Measurements from ENCODE around the gene DCLK3. TPM values are rescaled to one million over a fixed set of nuclear protein-coding genes. Genes with fewer than 3 reads are reported as not detected.

Gene DCLK3
- total RNA-seq, 2 donors from 2014 or later = 0.06 TPM; not detected in 1

DNA sequence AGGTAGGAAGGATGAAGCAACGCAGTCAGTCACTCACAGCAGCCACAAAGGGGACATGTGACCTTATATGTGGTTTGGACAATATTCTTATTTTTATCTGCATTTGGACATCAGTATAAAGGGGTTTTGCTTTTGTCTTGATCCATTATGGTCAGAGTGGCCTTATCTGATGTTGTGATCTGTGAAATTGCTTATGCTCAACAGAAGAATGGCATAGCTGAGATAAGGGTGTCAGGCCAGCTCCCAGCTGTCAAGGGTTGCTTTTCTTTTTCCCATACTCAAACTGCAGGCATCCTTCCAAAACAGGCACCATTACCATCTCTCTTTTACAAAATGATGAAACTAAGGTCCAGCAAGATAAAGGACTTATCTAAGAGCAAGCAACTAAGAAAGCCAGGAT is 28.1 kb downstream of the DCLK3 start:
- no peak for DNase-seq (ENCODE audit: low spot score in 2 of 2)
- H3K9me3 Mint-ChIP-seq = no peaks in the 10 kb centered on the region
- ATAC-seq = no peak
- no peak overlapping the region for H3K27ac Mint-ChIP-seq
- H3K36me3 Mint-ChIP-seq = no peaks in the 10 kb centered on the region

DNA sequence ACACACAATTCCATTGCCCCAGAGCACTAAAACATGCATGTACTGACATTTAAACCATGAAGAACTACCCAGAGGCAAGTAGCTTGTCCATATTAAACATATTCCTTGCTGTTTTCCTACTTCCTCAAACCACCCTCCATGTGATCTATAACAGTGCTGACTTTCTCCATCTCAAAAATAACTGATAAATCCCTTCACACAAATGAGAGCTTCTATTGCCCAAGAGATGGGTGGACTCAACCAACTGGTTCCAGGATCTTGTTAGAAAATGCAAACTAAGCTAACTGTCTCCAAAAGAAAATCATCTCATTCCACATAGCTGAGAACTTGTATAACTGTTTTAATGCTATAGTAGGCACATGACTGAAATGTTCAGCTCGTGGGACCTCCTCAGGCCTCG is 29.6 kb downstream of the DCLK3 start:
- no peak for ATAC-seq
- no peaks in the 10 kb centered on the region for H3K36me3 Mint-ChIP-seq
- H3K9me3 Mint-ChIP-seq = no peaks in the 10 kb centered on the region
- DNase-seq (ENCODE audit: low spot score in 2 of 2) = no peak
- H3K27ac Mint-ChIP-seq = no peak overlapping the region

DNA sequence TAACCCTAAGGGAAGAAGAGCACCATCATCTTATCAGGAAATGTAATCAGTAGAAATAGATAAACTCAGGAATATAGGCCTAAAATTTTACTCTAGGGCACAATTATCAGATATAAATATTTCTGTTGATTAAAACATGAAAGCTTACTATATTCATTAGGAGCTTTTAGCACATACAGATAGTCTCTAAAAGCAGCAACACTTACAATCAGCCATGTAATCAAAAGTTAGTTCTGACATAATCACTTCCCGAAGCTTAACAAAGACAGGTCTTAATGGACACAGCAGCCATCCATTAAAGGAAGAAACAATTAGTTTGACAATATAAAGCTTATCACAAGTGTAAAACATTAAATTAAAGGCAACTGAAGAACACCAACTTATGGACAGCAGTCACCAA is 30.6 kb downstream of the DCLK3 start:
- DNase-seq (ENCODE audit: low spot score in 2 of 2) (no peak), ATAC-seq (no peak)
- no peaks in the 10 kb centered on the region for H3K36me3 Mint-ChIP-seq
- H3K27ac Mint-ChIP-seq = no peak overlapping the region
- no peaks in the 10 kb centered on the region for H3K9me3 Mint-ChIP-seq

DNA sequence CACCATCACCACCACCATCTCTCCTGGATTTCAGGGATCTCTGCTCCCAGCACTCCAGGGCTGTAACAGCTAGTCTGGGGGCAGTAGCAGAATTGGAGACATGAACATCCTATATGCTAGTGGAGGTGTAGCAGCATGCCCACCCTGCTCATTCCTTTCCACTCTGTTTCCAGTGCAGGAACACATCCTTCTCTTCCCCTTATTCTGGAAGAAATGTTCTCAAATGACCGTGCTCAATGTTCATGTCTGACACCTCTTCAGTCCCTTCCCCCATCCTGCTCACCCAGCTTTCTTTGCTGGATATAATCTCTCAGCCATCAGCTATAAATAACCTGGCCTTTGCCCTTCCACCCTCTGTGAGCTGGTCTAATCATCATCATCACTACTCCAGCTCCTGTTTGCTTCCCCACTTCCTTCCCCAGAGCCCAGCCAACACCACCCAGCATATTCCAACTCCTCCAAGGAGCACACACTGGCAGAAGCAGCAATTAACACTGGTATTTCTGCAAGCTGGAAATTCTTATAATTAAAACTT is 31.1 kb downstream of the DCLK3 start:
- no peaks in the 10 kb centered on the region for H3K36me3 Mint-ChIP-seq
- ATAC-seq (no peak), DNase-seq (ENCODE audit: low spot score in 2 of 2) (no peak)
- no peak overlapping the region for H3K27ac Mint-ChIP-seq
- no peaks in the 10 kb centered on the region for H3K9me3 Mint-ChIP-seq

DNA sequence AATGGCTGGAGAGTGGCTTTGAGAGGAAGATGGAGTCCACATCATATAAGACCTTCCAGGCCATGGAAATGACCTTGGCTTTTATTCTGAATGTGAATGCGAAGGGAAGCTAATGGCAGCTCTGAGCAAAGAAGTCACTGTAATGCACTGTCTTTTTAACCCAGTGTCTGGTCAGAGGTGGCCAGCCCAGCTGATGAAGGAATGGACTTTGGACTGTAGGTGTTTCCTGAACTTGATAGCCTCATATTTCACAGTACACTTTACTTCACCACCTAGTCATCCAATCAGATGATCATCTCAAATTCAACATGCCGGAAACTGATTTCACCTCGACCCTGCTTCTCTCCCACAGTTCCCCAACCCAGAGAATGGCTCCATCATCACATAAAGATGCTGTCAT is 33.4 kb downstream of the DCLK3 start:
- no peak for ATAC-seq
- H3K9me3 Mint-ChIP-seq = no peaks in the 10 kb centered on the region
- no peak for DNase-seq (ENCODE audit: low spot score in 2 of 2)
- H3K27ac Mint-ChIP-seq = no peak overlapping the region
- no peaks in the 10 kb centered on the region for H3K36me3 Mint-ChIP-seq

DNA sequence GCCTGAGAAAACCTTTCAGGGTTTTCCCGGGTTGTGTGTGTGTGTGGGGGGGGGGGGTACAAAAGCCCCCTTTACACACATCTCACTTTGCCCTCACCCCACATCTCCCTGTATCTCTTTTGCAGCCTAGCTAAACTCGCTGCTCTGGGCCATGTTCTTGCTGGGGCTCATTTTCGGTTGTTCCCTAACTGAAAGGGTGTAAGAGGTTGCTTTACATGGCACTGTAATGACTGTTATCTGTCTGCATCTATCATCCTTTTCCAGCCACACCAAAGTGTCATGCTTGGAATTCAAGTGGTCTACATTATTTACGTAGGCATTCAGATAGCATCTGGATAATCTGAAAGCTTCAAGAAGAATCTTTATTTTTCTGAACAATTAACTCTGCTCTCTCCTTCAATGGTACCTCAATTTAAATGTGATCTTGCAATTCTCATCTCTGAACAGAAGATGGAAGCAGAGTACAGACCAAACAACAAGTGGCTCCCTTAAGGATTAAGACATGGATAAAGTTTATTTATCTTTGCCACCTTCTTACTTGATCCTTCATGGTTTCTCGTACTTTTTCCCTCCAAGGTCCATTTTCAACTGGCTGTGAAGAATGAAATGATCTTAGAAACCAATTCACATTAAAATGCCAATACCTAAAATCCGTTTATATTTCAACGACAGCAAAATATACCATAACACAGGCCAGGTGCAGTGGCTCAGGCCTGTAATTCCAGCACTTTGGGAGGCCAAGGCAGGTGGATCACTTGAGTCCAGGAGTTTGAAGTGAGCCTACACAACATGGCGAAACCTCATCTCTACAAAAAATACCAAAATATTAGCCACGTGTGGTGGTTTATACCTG is 34.9 kb downstream of the DCLK3 start:
- peak in 1 of 2 donors; percentile 51 for ATAC-seq
- H3K9me3 Mint-ChIP-seq = no peaks in the 10 kb centered on the region
- no peak for DNase-seq (ENCODE audit: low spot score in 2 of 2)
- no peaks in the 10 kb centered on the region for H3K36me3 Mint-ChIP-seq
- H3K27ac Mint-ChIP-seq = no peak overlapping the region

DNA sequence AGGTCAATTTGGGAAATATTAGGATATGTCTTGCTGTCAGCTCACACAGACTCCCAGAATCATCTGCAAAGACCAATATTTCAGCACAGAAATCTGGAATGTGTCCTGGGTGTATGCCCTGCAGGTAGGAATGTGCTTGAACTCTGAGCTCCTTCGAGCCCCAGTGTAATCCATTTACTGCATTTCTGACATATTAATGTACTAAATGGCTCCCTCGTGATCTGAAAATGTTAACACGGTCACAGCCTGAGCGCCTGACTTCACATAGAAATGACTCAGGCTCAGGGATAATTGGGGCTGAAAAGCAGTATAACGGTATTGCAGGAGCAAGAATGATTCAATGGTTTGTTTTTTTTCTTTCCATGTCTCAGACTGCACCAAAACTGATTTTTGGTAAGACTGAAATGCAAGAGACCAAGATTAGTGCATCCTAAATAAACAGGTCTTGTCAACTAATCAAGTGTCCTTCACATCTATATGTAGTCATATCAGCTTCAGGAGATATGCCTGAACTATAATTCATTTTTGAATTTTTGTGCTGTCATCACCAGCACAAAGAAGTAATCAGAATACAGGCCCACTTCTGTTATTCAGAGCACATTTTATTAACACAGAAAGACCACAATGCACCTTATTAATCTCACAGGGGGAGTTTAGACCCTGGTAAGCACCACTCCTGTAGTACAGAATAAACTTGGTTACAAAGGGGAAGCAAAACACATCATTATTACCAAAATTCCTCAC is 49.8 kb downstream of the DCLK3 start:
- H3K9me3 Mint-ChIP-seq = no peaks in the 10 kb centered on the region
- DNase-seq (ENCODE audit: low spot score in 2 of 2) = no peak
- no peak overlapping the region for H3K27ac Mint-ChIP-seq
- no peak for ATAC-seq
- no peaks in the 10 kb centered on the region for H3K36me3 Mint-ChIP-seq

DNA sequence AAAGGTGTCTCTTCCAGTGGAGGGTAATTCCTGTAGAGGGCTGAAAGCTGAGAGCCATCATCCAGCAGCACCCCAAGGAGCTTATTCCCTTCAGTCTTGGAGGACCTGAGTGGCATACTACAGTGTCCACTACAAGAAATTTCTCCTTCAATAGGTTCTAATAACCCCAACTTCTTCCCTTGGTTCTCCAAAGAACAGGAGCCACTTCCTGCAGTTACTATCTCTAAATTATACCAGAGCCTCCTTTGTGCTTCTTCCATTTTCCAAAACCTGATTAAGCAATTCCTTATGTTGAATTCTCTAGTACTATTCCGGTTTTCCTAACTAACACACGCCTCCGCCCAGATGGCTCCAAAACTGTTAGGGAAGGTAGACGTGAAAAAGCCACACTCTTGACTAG is 50.4 kb downstream of the DCLK3 start:
- Mint-ChIP-seq H3K9me3 (no peaks in the 10 kb centered on the region), H3K36me3 (no peaks in the 10 kb centered on the region), H3K27ac (no peak overlapping the region)
- DNase-seq (ENCODE audit: low spot score in 2 of 2) = no peak
- no peak for ATAC-seq

DNA sequence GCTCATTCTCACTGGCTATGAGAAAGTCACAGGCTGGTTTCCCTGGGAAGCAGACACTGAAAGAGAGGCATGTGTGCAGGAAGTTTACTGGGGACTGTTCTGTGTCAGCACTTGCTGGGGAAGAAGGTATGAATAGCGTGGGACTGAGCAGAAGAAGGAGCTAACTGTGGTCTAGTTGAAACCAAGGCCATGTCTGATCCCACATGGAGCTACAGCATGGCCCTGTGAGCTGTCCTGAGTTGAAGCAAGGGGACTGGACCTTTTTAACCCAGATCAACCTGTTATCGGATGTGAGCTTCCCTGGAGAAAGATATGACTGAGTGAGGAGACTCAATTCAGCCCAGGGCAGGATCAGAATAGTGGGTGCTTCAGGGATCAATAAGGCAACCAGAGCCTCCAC is 53.7 kb downstream of the DCLK3 start:
- H3K27ac Mint-ChIP-seq = no peak overlapping the region
- DNase-seq (ENCODE audit: low spot score in 2 of 2) (no peak), ATAC-seq (no peak)
- H3K9me3 Mint-ChIP-seq = no peaks in the 10 kb centered on the region
- no peaks in the 10 kb centered on the region for H3K36me3 Mint-ChIP-seq

DNA sequence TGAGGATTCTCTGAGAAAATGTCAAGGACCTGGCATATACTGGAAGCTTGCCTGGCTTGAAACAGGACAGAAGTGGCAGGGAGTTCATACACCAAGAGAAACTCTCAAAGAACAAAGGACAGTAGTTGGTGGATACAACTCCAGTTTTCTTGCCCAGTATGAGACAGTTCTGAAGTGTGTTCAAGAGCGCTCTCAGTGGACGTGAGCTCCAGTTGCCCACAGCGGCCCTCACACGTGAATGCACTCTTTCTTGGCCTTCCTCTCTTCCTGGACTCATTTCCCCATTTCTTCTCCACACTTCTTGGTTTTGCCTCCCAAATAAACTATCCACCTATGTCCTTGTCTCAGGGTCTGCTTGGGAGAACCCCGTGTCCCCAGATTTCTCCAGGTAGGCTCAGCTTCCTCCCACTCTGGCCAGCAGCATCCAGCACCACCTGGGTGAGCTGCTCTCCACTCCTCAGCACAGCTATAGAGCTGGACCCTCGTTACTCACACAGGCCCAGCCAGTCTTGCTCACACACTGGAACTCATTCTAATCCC is 54.5 kb downstream of the DCLK3 start:
- H3K36me3 Mint-ChIP-seq = no peaks in the 10 kb centered on the region
- DNase-seq (ENCODE audit: low spot score in 2 of 2) (no peak), ATAC-seq (no peak)
- H3K9me3 Mint-ChIP-seq = no peaks in the 10 kb centered on the region
- no peak overlapping the region for H3K27ac Mint-ChIP-seq

DNA sequence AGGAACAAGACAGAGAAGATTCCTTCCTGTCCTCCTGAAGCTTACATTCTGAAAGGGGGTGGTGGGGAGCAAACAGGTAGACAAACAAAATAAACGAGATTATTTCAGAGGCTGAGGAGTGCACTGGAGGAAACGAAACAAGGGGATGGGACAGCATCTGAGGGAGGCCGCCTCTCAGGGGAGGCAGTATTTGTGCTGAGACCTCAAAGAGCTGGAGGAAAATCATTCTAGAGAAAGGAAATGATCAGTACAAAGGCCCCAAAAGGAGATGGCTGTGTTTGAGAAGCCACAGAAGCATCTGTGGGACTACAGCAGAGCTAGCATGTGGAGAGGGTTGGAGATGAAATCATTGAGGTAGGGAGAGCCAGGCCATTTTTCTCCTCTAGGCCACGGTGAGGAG is 55.1 kb downstream of the DCLK3 start:
- Mint-ChIP-seq H3K27ac (no peak overlapping the region), H3K36me3 (no peaks in the 10 kb centered on the region), H3K9me3 (no peaks in the 10 kb centered on the region)
- DNase-seq (ENCODE audit: low spot score in 2 of 2) = no peak
- ATAC-seq = no peak

DNA sequence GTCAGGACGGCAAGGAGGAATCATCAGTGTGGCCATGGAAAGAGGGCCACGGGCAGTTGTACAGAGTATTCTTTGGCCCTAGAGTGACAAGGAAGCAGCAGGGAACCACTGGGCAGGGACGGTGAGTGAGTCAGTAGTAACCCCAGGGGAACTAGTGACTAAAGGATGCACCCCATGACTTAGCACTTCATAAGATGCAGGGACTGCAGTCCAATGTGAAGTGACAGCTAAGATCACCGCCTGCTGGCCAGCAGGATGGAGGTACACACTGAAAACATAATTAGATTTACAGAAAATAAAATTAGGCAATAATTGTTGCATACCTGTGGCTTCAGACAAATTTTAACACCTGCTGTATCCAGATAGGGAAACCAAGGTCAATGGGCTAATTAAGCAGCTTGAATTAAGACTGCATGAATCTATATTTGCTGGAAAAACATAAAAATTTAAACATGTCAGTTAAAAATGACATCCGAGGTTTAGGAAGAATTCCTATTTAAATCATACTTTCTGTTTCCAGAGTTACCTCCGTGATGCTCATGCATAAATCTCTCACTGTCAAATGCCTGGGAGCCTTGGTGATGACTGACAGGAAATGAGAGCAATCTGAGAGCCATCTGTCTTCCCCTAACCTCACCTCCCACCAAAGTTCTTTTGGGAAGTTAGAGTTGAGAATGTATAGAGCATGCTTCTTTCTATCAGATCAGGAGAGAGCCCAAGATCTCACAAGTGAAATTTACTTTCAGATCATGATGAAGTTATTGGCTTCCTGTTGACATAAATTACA is 56.5 kb downstream of the DCLK3 start:
- Mint-ChIP-seq H3K27ac (peak overlapping the region in 1 of 2 donors; percentile 57), H3K9me3 (no peaks in the 10 kb centered on the region), H3K36me3 (no peaks in the 10 kb centered on the region)
- DNase-seq (ENCODE audit: low spot score in 2 of 2) (no peak), ATAC-seq (peak; percentile 78 to 79)

DNA sequence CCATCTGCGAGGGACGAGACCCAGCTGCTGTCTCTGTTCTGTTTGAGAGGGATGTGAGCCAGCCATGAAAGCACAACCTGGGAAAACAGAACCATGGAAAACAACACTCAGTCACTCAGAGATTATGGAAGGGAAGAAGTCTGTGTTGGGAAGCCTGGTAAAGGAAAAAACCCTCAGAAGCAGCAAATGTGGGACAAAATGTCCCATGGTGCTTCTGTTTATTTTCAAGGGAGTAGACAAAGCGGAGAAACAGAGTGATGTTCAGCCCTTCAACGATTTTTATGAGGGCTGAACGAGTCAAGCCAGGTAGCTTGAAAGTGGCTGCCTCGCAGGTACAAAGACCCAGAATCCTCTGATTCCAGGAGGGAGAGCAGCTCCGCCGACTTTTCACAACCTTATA is 59.3 kb downstream of the DCLK3 start:
- no peaks in the 10 kb centered on the region for H3K36me3 Mint-ChIP-seq
- no peak for ATAC-seq
- H3K9me3 Mint-ChIP-seq = no peaks in the 10 kb centered on the region
- no peak for DNase-seq (ENCODE audit: low spot score in 2 of 2)
- peak overlapping the region in 1 of 2 donors; percentile 63 for H3K27ac Mint-ChIP-seq

DNA sequence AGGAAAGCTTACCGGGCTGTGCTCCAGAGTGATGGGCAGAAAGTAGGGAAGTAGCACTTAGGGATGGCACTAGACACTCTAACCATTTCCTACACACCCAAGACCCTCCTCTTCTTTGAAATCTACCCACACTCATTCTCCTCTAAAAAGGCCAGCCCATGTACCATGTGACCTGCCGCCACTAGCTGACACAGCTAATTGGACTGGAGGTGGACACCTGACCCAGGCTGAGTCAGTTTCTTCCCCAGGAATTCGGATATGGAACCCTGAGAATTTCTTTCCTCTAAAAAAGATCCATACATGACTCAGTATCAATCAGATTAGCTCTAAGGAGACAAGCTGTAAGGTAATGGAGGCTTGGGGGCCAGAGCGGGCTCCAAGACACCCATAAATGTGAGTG is 60.1 kb downstream of the DCLK3 start:
- no peak for ATAC-seq
- DNase-seq (ENCODE audit: low spot score in 2 of 2) = no peak
- Mint-ChIP-seq H3K36me3 (no peaks in the 10 kb centered on the region), H3K9me3 (no peaks in the 10 kb centered on the region), H3K27ac (peak overlapping the region in 1 of 2 donors; percentile 46)

DNA sequence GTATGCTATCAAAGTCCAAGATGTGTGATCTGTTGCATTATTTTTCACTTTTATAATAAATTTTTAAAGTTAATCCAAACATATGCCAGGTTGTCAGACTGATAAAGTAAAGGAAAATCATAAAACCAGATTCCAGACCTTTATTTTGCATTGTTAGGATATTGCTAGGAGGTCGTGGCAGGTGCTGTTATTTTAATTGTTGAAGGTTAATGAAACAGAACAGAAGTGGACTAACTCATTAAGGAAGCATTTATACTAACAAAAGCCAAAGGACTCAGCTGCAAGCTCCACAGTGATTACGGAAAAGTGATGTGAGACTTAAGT is 63.1 kb downstream of the DCLK3 start:
- no peak for DNase-seq (ENCODE audit: low spot score in 2 of 2)
- Mint-ChIP-seq H3K27ac (no peak overlapping the region), H3K9me3 (no peaks in the 10 kb centered on the region), H3K36me3 (no peaks in the 10 kb centered on the region)
- ATAC-seq = no peak

DNA sequence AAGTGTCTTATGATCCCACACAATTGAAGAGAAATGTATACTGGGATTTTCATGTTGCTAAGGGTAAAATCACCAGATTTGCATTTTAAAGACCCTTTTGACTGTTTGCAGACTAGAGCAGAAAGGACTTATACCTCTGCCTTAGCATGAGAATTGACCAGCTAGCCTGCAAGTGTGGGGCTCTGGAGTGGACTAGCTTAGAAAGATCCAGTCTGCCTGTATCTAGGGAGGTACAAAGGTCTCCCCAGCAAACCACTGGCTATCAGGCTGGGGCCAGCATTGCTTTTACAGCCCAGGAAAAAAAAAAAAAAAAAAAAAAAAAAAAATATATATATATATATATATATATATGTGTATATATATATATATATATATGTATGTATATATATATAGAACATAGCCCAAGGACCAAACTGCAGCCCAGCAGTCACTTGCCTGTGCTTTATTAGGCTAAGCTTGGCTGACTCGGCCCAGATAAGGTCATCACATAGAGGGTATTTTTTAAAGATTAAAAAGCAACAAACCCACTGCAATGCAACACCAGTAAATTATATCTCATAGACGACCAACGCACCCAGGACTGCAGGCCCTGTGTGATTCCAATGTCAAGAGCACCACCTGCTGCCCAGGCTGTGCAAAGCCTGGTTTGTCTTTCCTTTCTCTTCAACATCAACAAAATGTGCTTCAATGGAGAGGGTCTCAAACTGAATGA is 63.7 kb downstream of the DCLK3 start:
- H3K27ac Mint-ChIP-seq = no peak overlapping the region
- peak; percentile 53 to 83 for ATAC-seq
- peak in 1 of 2 donors; percentile 39 for DNase-seq (ENCODE audit: low spot score in 2 of 2)
- no peaks in the 10 kb centered on the region for H3K36me3 Mint-ChIP-seq
- no peaks in the 10 kb centered on the region for H3K9me3 Mint-ChIP-seq

All from activated naive CD4-positive, alpha-beta T cell treated with anti-CD3 and anti-CD28 coated beads, Interleukin-2, amount 50 U/mL, for 72 hours (primary cell).